Measurements from ENCODE around the gene MEIS2.

Gene MEIS2

GRCh38 chr15:36925049-36925448 is 175.3 kb downstream of the MEIS2 start:
- H3K9me3 Mint-ChIP-seq: no peaks in the 10 kb centered on the region
- intact Hi-C loops (cut with micrococcal nuclease): no loop called here
- no peaks in the 10 kb centered on the region for H3K36me3 Mint-ChIP-seq (ENCODE audit: low read depth)
- no peak overlapping the region for H3K4me3 Mint-ChIP-seq
- H3K27ac Mint-ChIP-seq: no peak overlapping the region
- H3K4me1 Mint-ChIP-seq (ENCODE audit: low read depth): no peaks in the 10 kb centered on the region
- no peaks in the 10 kb centered on the region for H3K27me3 Mint-ChIP-seq

DNA sequence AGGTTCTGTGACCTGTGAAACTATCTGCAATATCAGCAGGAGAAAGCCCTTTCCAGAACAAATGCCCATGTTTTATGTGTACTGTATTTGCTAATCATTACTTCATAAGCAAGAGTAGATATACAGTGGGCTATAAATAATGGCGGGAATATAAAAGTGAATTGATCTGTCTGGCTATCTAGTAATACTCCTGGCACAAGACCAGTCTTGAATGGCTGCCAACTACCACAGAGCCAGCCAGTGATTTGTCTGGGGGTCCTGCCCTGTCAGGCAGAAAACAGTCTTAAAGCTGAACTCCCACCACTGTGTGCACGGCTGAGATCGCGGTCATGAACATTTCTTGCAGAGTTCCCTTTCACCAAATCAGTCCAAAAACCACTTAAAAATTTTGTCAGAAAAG is 176.3 kb downstream of the MEIS2 start:
- no peaks in the 10 kb centered on the region for H3K9me3 Mint-ChIP-seq
- intact Hi-C loops (cut with micrococcal nuclease): no loop called here
- H3K4me3 Mint-ChIP-seq: no peak overlapping the region
- H3K27ac Mint-ChIP-seq: no peak overlapping the region
- no peaks in the 10 kb centered on the region for H3K4me1 Mint-ChIP-seq (ENCODE audit: low read depth)
- H3K36me3 Mint-ChIP-seq (ENCODE audit: low read depth): no peaks in the 10 kb centered on the region
- no peaks in the 10 kb centered on the region for H3K27me3 Mint-ChIP-seq

DNA sequence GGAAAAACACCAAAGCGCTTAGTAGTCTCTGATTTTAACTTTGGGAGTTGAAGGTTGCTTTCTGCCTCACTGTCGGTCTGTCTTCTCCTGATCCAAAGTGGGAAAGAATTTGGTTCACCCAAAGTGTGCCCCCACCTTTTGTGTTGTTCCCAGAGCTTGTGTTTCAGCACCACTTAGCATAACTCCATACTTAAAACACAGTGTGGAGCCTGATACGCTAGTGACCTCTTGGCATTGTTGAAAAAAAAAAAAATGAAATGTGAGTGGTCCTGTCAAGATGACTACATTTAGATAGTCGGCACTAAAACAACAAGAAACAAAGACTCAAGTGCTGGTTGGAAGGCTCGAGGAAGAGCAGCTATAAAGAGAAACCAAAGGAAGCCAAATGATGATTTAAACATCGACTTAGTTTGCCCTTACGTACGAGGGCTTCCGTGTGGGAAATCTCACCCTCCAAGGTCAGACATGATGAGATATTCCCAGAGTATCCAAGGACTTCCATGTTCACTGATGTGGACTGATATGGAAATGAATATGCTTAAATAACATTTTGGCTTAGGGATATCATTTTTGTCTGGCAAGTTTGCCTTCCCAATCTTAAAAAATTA is 178.8 kb downstream of the MEIS2 start:
- H3K27me3 Mint-ChIP-seq: no peaks in the 10 kb centered on the region
- H3K9me3 Mint-ChIP-seq: no peaks in the 10 kb centered on the region
- intact Hi-C loops (cut with micrococcal nuclease): no loop called here
- no peak overlapping the region for H3K4me3 Mint-ChIP-seq
- no peak overlapping the region for H3K27ac Mint-ChIP-seq
- no peaks in the 10 kb centered on the region for H3K4me1 Mint-ChIP-seq (ENCODE audit: low read depth)
- no peaks in the 10 kb centered on the region for H3K36me3 Mint-ChIP-seq (ENCODE audit: low read depth)

GRCh38 chr15:36917411-36918267 is 182.7 kb downstream of the MEIS2 start:
- no peaks in the 10 kb centered on the region for H3K4me1 Mint-ChIP-seq (ENCODE audit: low read depth)
- H3K27ac Mint-ChIP-seq: no peak overlapping the region
- H3K27me3 Mint-ChIP-seq: no peaks in the 10 kb centered on the region
- H3K4me3 Mint-ChIP-seq: no peak overlapping the region
- no peaks in the 10 kb centered on the region for H3K9me3 Mint-ChIP-seq
- intact Hi-C loops (cut with micrococcal nuclease): no loop called here
- H3K36me3 Mint-ChIP-seq (ENCODE audit: low read depth): no peaks in the 10 kb centered on the region

DNA sequence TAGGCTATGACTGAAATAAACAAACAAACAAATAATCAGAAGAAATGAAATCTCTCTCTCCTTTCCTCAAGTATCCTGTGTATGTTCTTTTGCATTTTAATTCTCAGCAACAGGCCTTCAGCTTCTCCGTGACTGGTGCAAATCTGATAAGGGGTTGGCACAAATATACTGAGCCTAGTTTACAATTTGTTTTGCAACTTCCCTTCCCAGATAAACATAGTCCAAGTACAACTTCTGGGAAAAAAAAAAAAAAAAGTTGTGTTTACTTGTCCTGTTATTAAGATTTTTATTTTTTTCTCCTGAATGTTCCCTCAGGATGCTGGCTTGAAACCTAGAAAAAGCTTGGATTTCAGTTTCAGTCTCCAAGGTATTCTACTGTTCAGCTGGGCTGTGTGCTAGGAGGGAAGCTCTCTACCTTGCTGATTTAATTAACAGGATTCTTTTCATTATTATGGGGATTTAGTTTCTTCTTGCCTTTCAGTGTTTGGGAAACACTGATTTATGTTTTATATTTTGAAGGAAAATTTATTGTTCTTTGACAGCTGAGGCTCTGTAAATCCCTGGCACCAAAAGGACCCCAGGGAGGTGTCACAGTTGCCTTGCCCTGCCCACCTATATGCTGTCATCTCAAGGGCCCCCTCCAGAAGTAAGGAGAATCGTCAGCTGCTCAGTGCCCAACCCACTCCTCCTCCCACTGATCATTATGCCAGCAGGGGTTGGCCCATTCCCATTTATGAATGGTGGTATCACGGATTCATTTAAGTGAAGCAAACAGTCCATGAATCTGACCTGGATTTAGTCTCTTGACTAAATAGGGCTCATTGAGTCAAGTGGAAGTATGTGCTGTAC is 185.2 kb downstream of the MEIS2 start:
- no peak overlapping the region for H3K27ac Mint-ChIP-seq
- H3K4me1 Mint-ChIP-seq (ENCODE audit: low read depth): peaks cover 5% of the 10 kb centered on the region
- H3K36me3 Mint-ChIP-seq (ENCODE audit: low read depth): no peaks in the 10 kb centered on the region
- intact Hi-C loops (cut with micrococcal nuclease): no loop called here
- H3K9me3 Mint-ChIP-seq: no peaks in the 10 kb centered on the region
- no peak overlapping the region for H3K4me3 Mint-ChIP-seq
- no peaks in the 10 kb centered on the region for H3K27me3 Mint-ChIP-seq

GRCh38 chr15:36914466-36914865 is 185.9 kb downstream of the MEIS2 start:
- H3K4me1 Mint-ChIP-seq (ENCODE audit: low read depth): peaks cover 5% of the 10 kb centered on the region
- intact Hi-C loops (cut with micrococcal nuclease): no loop called here
- no peaks in the 10 kb centered on the region for H3K9me3 Mint-ChIP-seq
- H3K4me3 Mint-ChIP-seq: no peak overlapping the region
- H3K36me3 Mint-ChIP-seq (ENCODE audit: low read depth): no peaks in the 10 kb centered on the region
- no peak overlapping the region for H3K27ac Mint-ChIP-seq
- H3K27me3 Mint-ChIP-seq: no peaks in the 10 kb centered on the region

GRCh38 chr15:36912311-36912712 is 188.0 kb downstream of the MEIS2 start:
- Mint-ChIP-seq H3K4me1 (ENCODE audit: low read depth) (peaks cover 5% of the 10 kb centered on the region), H3K9me3 (no peaks in the 10 kb centered on the region), H3K36me3 (ENCODE audit: low read depth) (no peaks in the 10 kb centered on the region), H3K27me3 (no peaks in the 10 kb centered on the region), H3K27ac (no peak overlapping the region), H3K4me3 (no peak overlapping the region)
- intact Hi-C loops (cut with micrococcal nuclease): no loop called here

DNA sequence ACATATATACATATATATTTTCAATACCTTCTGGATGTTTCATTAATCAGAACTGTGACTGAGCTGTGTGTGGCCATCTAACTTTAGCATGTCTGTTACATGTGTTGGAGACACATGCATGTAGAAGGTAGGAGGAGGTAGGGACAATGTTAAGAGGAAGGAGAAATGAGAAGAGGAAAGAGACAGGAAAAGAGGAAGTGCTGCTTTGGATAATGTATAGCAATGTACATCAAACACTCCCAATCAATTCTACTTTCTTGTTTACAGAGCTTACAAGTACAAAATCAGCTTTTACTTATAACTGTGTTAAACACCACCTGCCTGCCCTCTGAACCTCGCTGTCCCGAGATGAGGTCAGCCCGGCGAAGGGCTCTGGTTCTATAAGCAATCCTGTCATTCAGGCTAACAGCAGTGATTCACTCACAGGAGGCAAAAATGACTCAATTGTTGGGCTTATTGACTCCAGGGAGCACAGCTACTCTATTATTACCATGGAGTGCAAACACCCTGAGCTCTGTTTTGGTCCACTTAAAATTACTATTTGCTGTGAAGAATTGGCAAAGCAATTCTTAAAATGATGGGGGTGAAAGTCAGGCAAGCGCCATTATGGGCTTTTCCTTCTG is 188.9 kb downstream of the MEIS2 start:
- H3K36me3 Mint-ChIP-seq (ENCODE audit: low read depth): no peaks in the 10 kb centered on the region
- H3K4me1 Mint-ChIP-seq (ENCODE audit: low read depth): peaks cover 5% of the 10 kb centered on the region
- no peaks in the 10 kb centered on the region for H3K9me3 Mint-ChIP-seq
- H3K27ac Mint-ChIP-seq: no peak overlapping the region
- H3K4me3 Mint-ChIP-seq: no peak overlapping the region
- H3K27me3 Mint-ChIP-seq: no peaks in the 10 kb centered on the region
- intact Hi-C loops (cut with micrococcal nuclease): no loop called here

DNA sequence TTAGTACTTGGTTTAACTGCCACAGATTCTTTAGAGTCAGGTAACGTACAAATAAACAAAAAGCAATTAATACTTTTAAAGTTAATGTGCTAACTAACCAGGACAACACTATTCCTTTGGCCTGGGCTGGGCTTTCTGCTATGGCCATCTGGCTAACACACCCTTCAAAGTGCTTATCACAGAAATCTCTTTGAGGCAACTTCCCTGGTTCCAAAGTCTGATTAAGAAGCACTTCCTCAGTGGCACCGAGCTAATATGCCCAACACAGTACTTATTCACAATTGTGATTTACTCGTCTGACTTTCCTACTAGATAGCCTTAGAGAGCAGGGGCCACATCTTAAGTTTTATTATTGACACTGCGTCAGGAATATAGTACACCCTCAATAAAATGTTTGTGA is 191.4 kb downstream of the MEIS2 start:
- H3K4me1 Mint-ChIP-seq (ENCODE audit: low read depth): peaks cover 5% of the 10 kb centered on the region
- intact Hi-C loops (cut with micrococcal nuclease): no loop called here

GRCh38 chr15:36907295-36907694 is 193.1 kb downstream of the MEIS2 start:
- intact Hi-C loops (cut with micrococcal nuclease): no loop called here
- H3K4me3 Mint-ChIP-seq: no peak overlapping the region
- H3K27ac Mint-ChIP-seq: no peak overlapping the region
- H3K4me1 Mint-ChIP-seq (ENCODE audit: low read depth): peaks cover 5% of the 10 kb centered on the region
- no peaks in the 10 kb centered on the region for H3K27me3 Mint-ChIP-seq
- no peaks in the 10 kb centered on the region for H3K9me3 Mint-ChIP-seq
- H3K36me3 Mint-ChIP-seq (ENCODE audit: low read depth): no peaks in the 10 kb centered on the region

More for the DNA sequence above, 191.4 kb downstream of the MEIS2 start:
- H3K4me3 Mint-ChIP-seq: no peak overlapping the region
- no peaks in the 10 kb centered on the region for H3K27me3 Mint-ChIP-seq
- no peaks in the 10 kb centered on the region for H3K9me3 Mint-ChIP-seq
- no peak overlapping the region for H3K27ac Mint-ChIP-seq
- no peaks in the 10 kb centered on the region for H3K36me3 Mint-ChIP-seq (ENCODE audit: low read depth)

DNA sequence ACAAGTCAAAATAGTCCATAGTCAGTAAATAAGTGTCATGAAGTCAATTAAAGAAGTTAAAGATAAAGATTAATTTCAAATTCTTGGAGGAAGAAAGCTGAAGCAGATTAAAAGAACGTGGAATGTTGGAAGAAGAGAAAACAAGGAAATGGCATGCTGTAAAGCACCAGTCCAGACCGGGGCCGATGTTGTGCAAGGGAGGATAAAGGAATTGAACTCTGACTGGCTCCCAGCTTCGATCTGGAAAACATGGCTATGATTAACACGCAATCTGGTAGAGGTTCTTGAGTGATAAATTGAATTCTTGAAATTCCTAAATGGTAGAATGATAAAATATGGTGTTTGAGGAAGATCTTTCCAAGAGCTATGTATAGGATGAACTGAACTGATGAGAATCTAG is 194.4 kb downstream of the MEIS2 start:
- intact Hi-C loops (cut with micrococcal nuclease): no loop called here
- Mint-ChIP-seq H3K4me1 (ENCODE audit: low read depth) (no peaks in the 10 kb centered on the region), H3K4me3 (no peak overlapping the region), H3K27me3 (no peaks in the 10 kb centered on the region), H3K27ac (no peak overlapping the region), H3K36me3 (ENCODE audit: low read depth) (no peaks in the 10 kb centered on the region), H3K9me3 (no peaks in the 10 kb centered on the region)

DNA sequence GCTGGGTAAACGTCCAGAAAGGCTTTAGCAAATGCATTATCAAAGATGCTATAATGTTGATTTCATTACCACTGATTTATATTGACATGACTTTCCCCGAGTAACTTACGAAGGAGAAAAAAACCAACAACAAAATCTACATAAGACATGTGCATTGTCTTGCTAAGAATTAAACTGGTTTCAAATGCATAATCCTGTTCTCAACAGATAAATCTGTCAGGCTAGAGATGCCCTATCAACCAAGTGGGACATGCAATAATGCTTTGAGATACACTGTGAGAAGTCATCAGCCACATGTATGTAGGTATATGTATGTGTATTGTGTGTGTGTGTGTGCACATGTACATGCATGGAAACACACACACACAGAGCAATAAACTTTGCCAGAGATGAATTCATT is 195.6 kb downstream of the MEIS2 start:
- no peak overlapping the region for H3K27ac Mint-ChIP-seq
- H3K9me3 Mint-ChIP-seq: no peaks in the 10 kb centered on the region
- intact Hi-C loops (cut with micrococcal nuclease): no loop called here
- H3K36me3 Mint-ChIP-seq (ENCODE audit: low read depth): no peaks in the 10 kb centered on the region
- H3K27me3 Mint-ChIP-seq: no peaks in the 10 kb centered on the region
- no peak overlapping the region for H3K4me3 Mint-ChIP-seq
- H3K4me1 Mint-ChIP-seq (ENCODE audit: low read depth): no peaks in the 10 kb centered on the region

GRCh38 chr15:36903922-36904556 is 196.3 kb downstream of the MEIS2 start:
- Mint-ChIP-seq H3K27me3 (no peaks in the 10 kb centered on the region), H3K36me3 (ENCODE audit: low read depth) (no peaks in the 10 kb centered on the region), H3K4me1 (ENCODE audit: low read depth) (no peaks in the 10 kb centered on the region), H3K9me3 (no peaks in the 10 kb centered on the region), H3K4me3 (no peak overlapping the region), H3K27ac (no peak overlapping the region)
- intact Hi-C loops (cut with micrococcal nuclease): no loop called here

Measured in dendritic cell treated with granulocyte-macrophage colony-stimulating factor and Interleukin-4, amounts not matched to agents 40 ng/mL and 50 ng/mL, for 4 days (primary cell).